Stimulated activated CD8-positive, alpha-beta memory T cell treated with anti-CD3 and anti-CD28 coated beads, Interleukin-15, amount 100 ng/mL, for 24 hours (primary cell): ENCODE measurements around the gene MYBL2.
"Not testable (repeated sequence)": the region's sequence is repeated elsewhere in the genome, so short reads cannot be mapped to it uniquely, and the experiment has no call there.

Experiments
- DNase-seq: peaks from one replicate; pipeline ENCODE4 v3.0.0-alpha.2; 2020; ENCODE audit warnings: low read depth

MYBL2 gene

GRCh38 chr20:43752051-43752360 lies 85.1 kb downstream of the MYBL2 start:
- DNase-seq = no peak

GRCh38 chr20:43752561-43753301 lies 85.8 kb downstream of the MYBL2 start:
- no peak for DNase-seq

- no peak for DNase-seq
Measured at GRCh38 chr20:43755390-43755789, 88.5 kb downstream of the MYBL2 start.

- no peak for DNase-seq
Measured at GRCh38 chr20:43755851-43756250, 88.9 kb downstream of the MYBL2 start.

GRCh38 chr20:43757888-43758287 lies 91.0 kb downstream of the MYBL2 start:
- DNase-seq = not testable (repeated sequence)

GRCh38 chr20:43761386-43762340 lies 94.7 kb downstream of the MYBL2 start:
- no peak for DNase-seq

- DNase-seq = no peak
Measured at GRCh38 chr20:43762911-43763310, 96.0 kb downstream of the MYBL2 start.

GRCh38 chr20:43765916-43766315 lies 99.0 kb downstream of the MYBL2 start:
- no peak for DNase-seq
